Keratinocyte (primary cell): ENCODE measurements around the gene FAIM2. TPM values are rescaled to one million over a fixed set of nuclear protein-coding genes. Genes with fewer than 3 reads are reported as not detected.

Experiments used
- DNase-seq: peaks from one replicate; pipeline ENCODE4 v3.0.0-alpha.2; 2011; ENCODE audit warnings: low read depth, missing footprints, low spot score
- FAIRE-seq: peaks from 2 replicates; lab custom pipeline; 2011; peaks lifted over from hg19 to GRCh38; lab: Jason Lieb, UNC
- H2AFZ ChIP-seq: 2 replicates; pipeline ENCODE4 v1.6.0; 2012; ENCODE audit warnings: low read length, control low read depth, inconsistent platforms; ENCODE audit not compliant: control insufficient read depth
- H3K27ac ChIP-seq: 2 replicates; pipeline ENCODE4 v1.5.1; 2011; ENCODE audit warnings: low read length; ENCODE audit not compliant: control insufficient read depth, insufficient read depth
- H3K27me3 ChIP-seq: 3 replicates; pipeline ENCODE4 v1.6.0; 2011; ENCODE audit warnings: low read length; ENCODE audit not compliant: control insufficient read depth, insufficient read depth; ENCODE audit errors: extremely low read depth
- H3K36me3 ChIP-seq, 2 experiments: 2 replicates in 1 of 2; 3 replicates in 1 of 2; pipeline ENCODE4 v1.5.1; 2011; ENCODE audit warnings: low read length in 2 of 2, mild to moderate bottlenecking in 1 of 2; ENCODE audit not compliant: control insufficient read depth in 2 of 2, insufficient read depth in 2 of 2; ENCODE audit errors: extremely low read depth in 1 of 2
- H3K4me1 ChIP-seq: 3 replicates; pipeline ENCODE4 v1.5.1; 2011; ENCODE audit warnings: low read length; ENCODE audit not compliant: control insufficient read depth, insufficient read depth; ENCODE audit errors: extremely low read depth
- H3K4me2 ChIP-seq: 3 replicates; pipeline ENCODE4 v1.6.0; 2011; ENCODE audit warnings: low read depth, low read length; ENCODE audit not compliant: control insufficient read depth, insufficient read depth; ENCODE audit errors: extremely low read depth
- H3K4me3 ChIP-seq, 3 experiments: fragments of 200-600 bp in 1 of 3; sonication (generic) in 1 of 3; 2 replicates in 2 of 3; 3 replicates in 1 of 3; pipeline ENCODE4 v1.5.1; 2011 to 2016; ENCODE audit warnings: low read length in 3 of 3, mild to moderate bottlenecking in 3 of 3, control low read depth in 2 of 3, inconsistent platforms in 1 of 3, low read depth in 1 of 3, mixed read lengths in 1 of 3, mixed run types in 1 of 3, moderate library complexity in 1 of 3; ENCODE audit not compliant: control insufficient read depth in 2 of 3, insufficient read depth in 2 of 3; ENCODE audit errors: extremely low read depth in 1 of 3
- H3K79me2 ChIP-seq: 2 replicates; pipeline ENCODE4 v1.6.0; 2012; ENCODE audit warnings: low read length; ENCODE audit not compliant: control insufficient read depth, insufficient read depth
- H3K9ac ChIP-seq: 3 replicates; pipeline ENCODE4 v1.6.0; 2011; ENCODE audit warnings: low read length; ENCODE audit not compliant: control insufficient read depth, insufficient read depth; ENCODE audit errors: extremely low read depth
- H3K9me1 ChIP-seq: 3 replicates; pipeline ENCODE4 v1.6.0; 2011; ENCODE audit warnings: low read length; ENCODE audit not compliant: control insufficient read depth, insufficient read depth; ENCODE audit errors: extremely low read depth
- H3K9me3 ChIP-seq: 2 replicates; pipeline ENCODE4 v1.5.1; 2012; ENCODE audit warnings: low read depth, low read length; ENCODE audit not compliant: control insufficient read depth
- H4K20me1 ChIP-seq: 3 replicates; pipeline ENCODE4 v1.6.0; 2011; ENCODE audit warnings: low read length; ENCODE audit not compliant: control insufficient read depth, insufficient read depth; ENCODE audit errors: extremely low read depth
- EZH2 ChIP-seq: IDR thresholded peaks from one replicate; pipeline ENCODE4 v1.6.1; 2012; ENCODE audit warnings: inconsistent platforms, mild to moderate bottlenecking, low read length, moderate library complexity
- dilution Hi-C: fragments of 300-500 bp; cut with MboI; formaldehyde crosslinking; loops from one replicate; pipeline ENCODE4 v1.7.0; 2020; ENCODE audit warnings: low sequenced_read_pairs; ENCODE audit not compliant: extremely low pct_ligation_motif_present
- polyA minus RNA-seq, 3 experiments: library from RNA; depleted of rRNA, polyadenylated mRNA; stranded (reverse); fragments of >200 nt; gene quantifications; 1 replicate in 1 of 3; 2 replicates in 1 of 3; 3 replicates in 1 of 3; pipeline ENCODE4 v1.2.3, GENCODE V29; 2011
- polyA plus RNA-seq, 5 experiments: library from polyadenylated mRNA; depleted of rRNA in 3 of 5; stranded (reverse) in 3 of 5; stranded (forward) in 1 of 5; unstranded in 1 of 5; fragments of >200 nt; gene quantifications; 1 replicate in 1 of 5; 2 replicates in 3 of 5; 3 replicates in 1 of 5; pipeline versions ENCODE4 v1.2.1 to v1.2.3, GENCODE V29; 2011 to 2012; ENCODE audit warnings: missing spikeins in 2 of 5, low read depth in 1 of 5, low replicate concordance in 1 of 5
- TF ChIP-seq, protein P1 (sequence below), 3 experiments: IDR thresholded peaks in 1 of 3; conservative IDR thresholded peaks in 1 of 3; optimal IDR thresholded peaks in 1 of 3; 2 replicates in 2 of 3; 3 replicates in 1 of 3; pipeline versions ENCODE3 to v1.5.1; 2011; ENCODE audit warnings: low read length in 3 of 3, mild to moderate bottlenecking in 3 of 3, moderate library complexity in 2 of 3, control low read depth in 1 of 3, inconsistent platforms in 1 of 3; ENCODE audit not compliant: insufficient read depth in 2 of 3; ENCODE audit errors: extremely low read depth in 1 of 3

FAIM2 gene
- 0.07 TPM in 1 of 3 replicates, not detected in the others for polyA plus RNA-seq
- not detected for polyA plus RNA-seq (2011; ENCODE audit: low read depth)
- not detected in 2 replicates for polyA plus RNA-seq (2011; cell fraction: cytosol; rRNA removed)
- polyA plus RNA-seq (2011; cell fraction: nucleus; rRNA removed): not detected in 2 replicates
- polyA plus RNA-seq (2012; ENCODE audit: low replicate concordance): 0.16 TPM in 1 of 2 replicates, not detected in the other
- polyA minus RNA-seq: not detected in 3 replicates
- polyA minus RNA-seq (2011; cell fraction: cytosol; rRNA and poly(A)+ RNA removed): not detected
- not detected in 2 replicates for polyA minus RNA-seq (2011; cell fraction: nucleus; rRNA and poly(A)+ RNA removed)

DNA sequence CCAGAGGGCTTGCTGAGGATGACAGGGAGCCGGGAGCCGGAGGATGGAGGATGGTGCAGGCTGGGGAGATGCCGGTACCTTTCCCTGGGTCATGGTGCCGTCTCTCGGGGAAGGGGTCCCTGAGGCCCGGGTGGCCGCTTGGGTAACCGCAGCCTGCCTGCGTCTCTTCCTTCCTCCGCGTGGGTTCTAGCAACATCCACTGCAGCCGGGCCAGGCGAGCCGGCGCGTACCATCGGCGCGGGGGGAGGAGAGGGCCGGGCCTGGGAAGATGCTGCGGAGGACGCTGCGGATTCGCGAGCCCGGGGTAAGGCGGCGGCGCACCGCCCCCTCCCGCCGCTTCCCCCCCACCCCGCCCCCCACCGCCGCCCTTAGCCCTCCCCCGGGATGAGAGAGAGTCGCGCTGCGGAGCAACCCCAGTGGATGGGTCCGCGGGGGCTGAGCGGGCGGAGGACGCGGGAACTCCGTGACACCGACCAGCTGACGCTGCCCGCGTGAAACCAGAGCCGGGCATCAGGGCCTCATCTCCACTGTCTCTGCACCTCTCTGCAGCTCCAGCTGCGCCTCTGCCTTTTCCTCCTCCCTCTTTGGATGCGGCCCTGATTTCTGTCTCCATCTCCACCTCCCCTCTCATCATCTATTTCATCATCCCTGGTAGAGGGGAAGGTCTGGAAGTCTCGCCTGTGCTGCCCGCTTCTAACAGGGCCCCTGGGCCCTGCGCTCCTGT lies at the start of gene FAIM2:
Gene FAIM2 (minus strand): TSS at position 201 of the 724 bp plus-strand sequence. CDS start 108 bp downstream, at position 93.
- Histone ChIP-seq H3K4me2 (peak within 1 kb of the TSS; percentile 3), H3K9me3 (no peaks in the 10 kb centered on the region), H3K9me1 (no peaks in the 10 kb centered on the region), H4K20me1 (no peaks in the 10 kb centered on the region), H3K4me3 (peak within 1 kb of the TSS in 1 of 3 experiments; percentile 33), H2AFZ (no peak within 1 kb of the TSS), H3K9ac (no peak within 1 kb of the TSS), H3K27ac (no peak within 1 kb of the TSS), H3K79me2 (no peaks in the 10 kb centered on the region), H3K27me3 (peaks cover 52% of the 10 kb centered on the region), H3K4me1 (no peaks in the 10 kb centered on the region), H3K36me3 (no peaks in the 10 kb centered on the region)
- no peak for FAIRE-seq
- TF ChIP-seq EZH2: peak; percentile 52
- TF ChIP-seq, protein P1, sequence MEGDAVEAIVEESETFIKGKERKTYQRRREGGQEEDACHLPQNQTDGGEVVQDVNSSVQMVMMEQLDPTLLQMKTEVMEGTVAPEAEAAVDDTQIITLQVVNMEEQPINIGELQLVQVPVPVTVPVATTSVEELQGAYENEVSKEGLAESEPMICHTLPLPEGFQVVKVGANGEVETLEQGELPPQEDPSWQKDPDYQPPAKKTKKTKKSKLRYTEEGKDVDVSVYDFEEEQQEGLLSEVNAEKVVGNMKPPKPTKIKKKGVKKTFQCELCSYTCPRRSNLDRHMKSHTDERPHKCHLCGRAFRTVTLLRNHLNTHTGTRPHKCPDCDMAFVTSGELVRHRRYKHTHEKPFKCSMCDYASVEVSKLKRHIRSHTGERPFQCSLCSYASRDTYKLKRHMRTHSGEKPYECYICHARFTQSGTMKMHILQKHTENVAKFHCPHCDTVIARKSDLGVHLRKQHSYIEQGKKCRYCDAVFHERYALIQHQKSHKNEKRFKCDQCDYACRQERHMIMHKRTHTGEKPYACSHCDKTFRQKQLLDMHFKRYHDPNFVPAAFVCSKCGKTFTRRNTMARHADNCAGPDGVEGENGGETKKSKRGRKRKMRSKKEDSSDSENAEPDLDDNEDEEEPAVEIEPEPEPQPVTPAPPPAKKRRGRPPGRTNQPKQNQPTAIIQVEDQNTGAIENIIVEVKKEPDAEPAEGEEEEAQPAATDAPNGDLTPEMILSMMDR (optimal IDR thresholded peaks at IDR 0.05 in 1 of 3, IDR thresholded peaks at IDR 0.05 in 1 of 3, conservative IDR thresholded peaks at IDR 0.05 in 1 of 3; ENCODE audit: extremely low read depth in 1 of 3, insufficient read depth in 2 of 3, low read length in 3 of 3): no peak
- dilution Hi-C loops: no loop called here
- no peak for DNase-seq

DNA sequence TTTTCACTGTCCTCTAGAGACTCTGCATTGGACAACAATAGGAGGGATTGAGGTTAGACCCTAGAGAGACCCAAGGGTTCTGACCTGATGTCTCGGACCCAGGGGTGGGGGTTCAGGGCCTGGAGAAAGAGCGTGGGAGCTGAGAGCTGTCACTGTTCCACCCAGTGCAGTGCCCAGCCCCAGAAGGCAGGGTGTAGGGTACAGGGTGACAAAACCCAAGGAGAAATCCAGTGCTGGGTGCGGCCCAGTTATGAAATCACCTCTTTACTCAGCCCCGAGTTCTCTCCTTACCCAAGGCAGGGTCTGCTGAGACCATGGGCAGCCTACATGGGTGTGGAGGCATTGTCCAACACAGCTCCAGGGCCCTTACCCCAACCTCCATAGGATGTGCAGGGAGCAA lies 49.5 kb upstream of the FAIM2 start:
- H2AFZ ChIP-seq: no peak overlapping the region
- TF ChIP-seq, protein P1 (optimal IDR thresholded peaks at IDR 0.05 in 1 of 3, IDR thresholded peaks at IDR 0.05 in 1 of 3, conservative IDR thresholded peaks at IDR 0.05 in 1 of 3; ENCODE audit: extremely low read depth in 1 of 3, insufficient read depth in 2 of 3, low read length in 3 of 3): no peak
- TF ChIP-seq EZH2: no peak
- H4K20me1 ChIP-seq: no peaks in the 10 kb centered on the region
- FAIRE-seq (no peak), DNase-seq (no peak)
- H3K9me3 ChIP-seq: no peaks in the 10 kb centered on the region
- H3K27ac ChIP-seq: no peak overlapping the region
- dilution Hi-C loops: no loop called here
- H3K36me3 ChIP-seq: no peaks in the 10 kb centered on the region
- H3K4me2 ChIP-seq: no peak overlapping the region
- H3K9ac ChIP-seq: no peak overlapping the region
- peaks cover 60% of the 10 kb centered on the region for H3K27me3 ChIP-seq
- H3K79me2 ChIP-seq: no peaks in the 10 kb centered on the region
- H3K4me3 ChIP-seq: no peak overlapping the region
- no peaks in the 10 kb centered on the region for H3K4me1 ChIP-seq
- no peaks in the 10 kb centered on the region for H3K9me1 ChIP-seq
